Spinal cord (tissue), 10 donors: Measurements from ENCODE around the gene ZBTB7C. TPM values are rescaled to one million over a fixed set of nuclear protein-coding genes. Genes with fewer than 3 reads are reported as not detected.
A peak's percentile ranks its signal among the peaks of the same experiment; 100 is the strongest.

Experiments
- DNase-seq, 6 donors: peaks; one replicate each; pipeline versions ENCODE4 v3.0.0 to v3.0.0-alpha.2; 2013 to 2015; ENCODE audit warnings: low spot score in 6 of 6, low read depth in 4 of 6
- H3K27ac ChIP-seq: one replicate; pipeline ENCODE4 v1.5.1; 2013; ENCODE audit warnings: low read depth, low read length, control low read depth
- H3K27me3 ChIP-seq: one replicate; pipeline ENCODE4 v1.6.1; 2013; ENCODE audit warnings: low read length; ENCODE audit not compliant: control insufficient read depth, insufficient read depth
- H3K36me3 ChIP-seq: one replicate; pipeline ENCODE4 v1.6.1; 2013; ENCODE audit warnings: low read length; ENCODE audit not compliant: control insufficient read depth, insufficient read depth
- H3K4me1 ChIP-seq: one replicate; pipeline ENCODE4 v1.6.1; 2013; ENCODE audit warnings: low read length; ENCODE audit not compliant: control insufficient read depth, insufficient read depth
- H3K4me3 ChIP-seq: one replicate; pipeline ENCODE4 v1.5.1; 2013; ENCODE audit warnings: low read depth, low read length, control low read depth
- H3K9me3 ChIP-seq: one replicate; pipeline ENCODE4 v1.6.1; 2013; ENCODE audit warnings: low read length; ENCODE audit not compliant: control insufficient read depth, insufficient read depth
- WGBS: methylation state at CpG from one replicate; pipeline ENCODE4 v1.1.5; 2013; ENCODE audit warnings: missing lambda C conversion rate; ENCODE audit not compliant: insufficient coverage; 5-methylcytosine and 5-hydroxymethylcytosine counted together
- polyA plus RNA-seq, 2 donors: library from polyadenylated mRNA; unstranded; fragments of 120-200 nt; gene quantifications; one replicate each; pipeline ENCODE4 v1.2.1, GENCODE V29; 2013; ENCODE audit not compliant: insufficient read length in 2 of 2
- total RNA-seq, 2 donors: library from RNA; depleted of rRNA in 1 of 2; stranded (reverse); fragments of 120-200 nt in 1 of 2; fragments of >200 nt in 1 of 2; gene quantifications; one replicate each; pipeline versions ENCODE4 v1.2.3 to v1.2.4, GENCODE V29; 2013 to 2014
- donor health status: healthy.

Gene ZBTB7C
- total and polyA plus RNA-seq, 4 donors: 7.6 to 15.7 (median 9.8) TPM

DNA sequence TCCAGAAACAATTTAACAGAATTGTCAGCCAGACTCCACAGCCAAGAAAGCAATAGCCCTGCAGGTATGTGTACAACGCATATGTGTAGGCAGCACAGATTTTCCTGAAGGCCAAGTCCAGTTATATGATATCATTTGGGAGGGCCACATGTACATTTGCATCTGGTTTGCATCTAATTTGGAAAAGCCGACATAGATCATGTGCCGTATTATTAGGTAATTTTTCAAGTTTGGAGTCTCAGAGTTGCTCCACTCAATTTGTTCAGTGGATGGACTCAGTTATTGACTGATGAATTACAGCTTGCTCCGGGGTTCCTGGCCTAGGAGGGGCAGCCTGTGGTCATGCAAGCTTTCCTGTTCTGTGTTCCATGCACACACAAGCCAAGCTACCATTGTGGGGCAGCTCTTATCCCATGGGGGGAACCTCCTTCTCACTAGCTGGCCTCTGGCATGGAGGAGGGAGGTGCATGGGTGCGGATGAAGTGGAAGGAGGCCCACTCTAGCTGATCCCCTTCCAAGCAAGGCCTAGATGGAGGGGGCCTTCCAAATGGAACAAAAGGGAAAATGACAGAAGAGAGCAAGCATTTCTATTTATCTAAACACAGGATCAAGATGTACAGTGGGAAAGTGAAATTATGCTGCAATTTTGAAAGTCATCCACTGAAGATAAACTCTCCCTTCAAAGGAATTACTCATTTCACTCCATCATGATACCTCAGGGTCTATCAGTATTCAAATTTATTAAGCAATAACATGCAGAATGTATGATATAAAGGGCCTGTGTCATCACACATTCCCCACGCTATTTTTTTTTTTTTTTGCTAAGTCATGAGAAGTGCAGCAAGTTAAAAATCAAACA lies 276.2 kb downstream of the ZBTB7C start:
- 100% methylated on average over 2 of the region's 6 CpGs for WGBS
- H3K4me3 ChIP-seq: no peak overlapping the region
- H3K27ac ChIP-seq: peak overlapping the region; percentile 76
- H3K27me3 ChIP-seq: peaks cover 16% of the 10 kb centered on the region
- peak in 1 of 6 donors; percentile 30 for DNase-seq
- H3K9me3 ChIP-seq: no peaks in the 10 kb centered on the region
- H3K4me1 ChIP-seq: peaks cover 23% of the 10 kb centered on the region
- no peaks in the 10 kb centered on the region for H3K36me3 ChIP-seq

DNA sequence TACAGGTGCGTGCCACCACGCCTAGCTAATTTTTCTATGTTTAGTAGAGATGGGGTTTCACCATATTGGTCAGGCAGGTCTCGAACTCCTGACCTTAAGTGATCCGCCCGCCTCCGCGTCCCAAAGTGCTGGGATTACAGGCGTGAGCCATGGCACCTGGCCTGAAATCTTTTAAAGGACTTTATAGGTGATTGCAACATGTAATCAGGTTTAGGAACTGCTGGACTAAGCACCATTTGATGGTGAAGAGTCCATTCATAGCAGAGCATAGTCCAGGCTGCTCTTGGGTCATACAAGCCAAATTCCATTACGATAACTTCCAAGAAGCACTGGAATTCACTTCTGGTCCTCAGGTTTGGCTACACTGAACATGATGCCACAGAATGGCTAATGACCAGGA lies 278.1 kb downstream of the ZBTB7C start:
- Histone ChIP-seq H3K4me3 (no peak overlapping the region), H3K27me3 (peaks cover 7% of the 10 kb centered on the region), H3K9me3 (no peaks in the 10 kb centered on the region), H3K27ac (no peak overlapping the region), H3K36me3 (peaks cover 2% of the 10 kb centered on the region), H3K4me1 (peaks cover 19% of the 10 kb centered on the region)
- DNase-seq: no peak
- 93% methylated on average over 9 of the region's 9 CpGs for WGBS

DNA sequence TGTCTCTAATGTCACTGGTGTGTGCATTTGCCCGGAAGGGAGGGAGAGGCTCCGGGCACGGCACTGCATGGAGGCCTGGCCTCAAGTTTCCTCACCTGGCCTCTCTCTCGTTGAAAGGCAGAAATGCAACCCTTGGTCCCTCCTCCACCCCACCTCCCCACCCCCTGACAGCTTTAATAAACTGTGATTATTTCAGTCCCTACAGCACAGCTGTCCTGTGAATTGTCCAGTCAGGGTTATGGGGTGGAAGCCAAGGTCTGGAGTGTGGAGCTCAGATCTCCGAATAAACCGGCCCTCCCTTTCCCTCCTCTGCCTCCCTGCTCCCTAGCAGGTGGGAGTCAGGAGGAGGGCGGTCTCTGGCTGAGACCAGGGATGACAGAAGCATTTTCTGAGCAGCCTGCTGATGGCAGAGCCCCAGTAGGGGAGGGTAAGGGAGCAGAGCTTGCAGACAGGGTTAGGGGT lies 279.5 kb downstream of the ZBTB7C start:
- H3K27me3 ChIP-seq: no peaks in the 10 kb centered on the region
- H3K27ac ChIP-seq: no peak overlapping the region
- H3K36me3 ChIP-seq: peaks cover 2% of the 10 kb centered on the region
- H3K9me3 ChIP-seq: no peaks in the 10 kb centered on the region
- peaks cover 15% of the 10 kb centered on the region for H3K4me1 ChIP-seq
- no peak overlapping the region for H3K4me3 ChIP-seq
- DNase-seq: peak in 1 of 6 donors; percentile 69
- WGBS: 30% methylated on average over 3 of the region's 7 CpGs

DNA sequence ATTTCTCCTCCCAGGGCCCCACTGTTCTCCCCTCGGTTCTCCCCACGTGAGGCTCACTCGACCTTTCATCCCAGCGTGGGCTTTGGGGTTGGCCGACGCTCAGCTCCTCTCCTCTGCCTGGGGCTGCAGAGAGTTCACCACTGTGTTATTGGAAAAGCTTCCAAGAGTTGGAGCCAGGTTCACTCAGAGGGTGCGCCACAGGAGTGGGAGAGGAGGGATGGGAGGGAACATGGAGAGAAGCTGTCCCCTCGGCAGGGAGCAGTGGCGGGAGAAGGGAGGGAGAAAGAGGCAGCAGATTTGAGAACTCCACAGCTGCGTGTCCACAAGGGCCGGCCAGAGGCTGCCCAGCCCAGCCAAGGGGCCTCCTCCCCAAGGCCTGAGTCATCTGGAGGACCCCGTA lies 281.6 kb downstream of the ZBTB7C start:
- H3K27ac ChIP-seq: peak overlapping the region; percentile 64
- no peaks in the 10 kb centered on the region for H3K9me3 ChIP-seq
- no peak overlapping the region for H3K4me3 ChIP-seq
- 70% methylated on average over 11 of the region's 12 CpGs for WGBS
- peaks cover 32% of the 10 kb centered on the region for H3K4me1 ChIP-seq
- peak in 1 of 6 donors; percentile 83 for DNase-seq
- peaks cover 2% of the 10 kb centered on the region for H3K36me3 ChIP-seq
- H3K27me3 ChIP-seq: no peaks in the 10 kb centered on the region

DNA sequence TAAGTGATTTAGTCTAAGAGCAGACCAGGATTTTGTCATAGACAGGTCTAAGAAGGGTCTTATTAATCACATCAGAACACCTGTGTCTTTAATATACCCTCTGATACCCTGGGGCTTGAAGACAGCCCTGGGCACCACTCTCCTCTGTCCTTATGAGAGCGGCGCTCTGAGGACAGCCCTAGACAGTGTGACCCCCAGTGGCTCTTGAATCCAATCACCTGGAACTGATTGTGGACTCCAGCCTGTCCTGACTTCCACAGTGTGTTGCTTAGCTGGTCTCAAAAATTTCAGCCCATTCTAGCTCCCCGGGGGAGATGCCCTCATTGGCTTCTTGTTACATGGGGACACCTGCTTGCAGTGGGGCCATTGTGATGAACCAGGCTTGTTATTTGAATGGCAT lies 282.9 kb downstream of the ZBTB7C start:
- peaks cover 38% of the 10 kb centered on the region for H3K4me1 ChIP-seq
- 86% methylated on average over 3 of the region's 3 CpGs for WGBS

DNA sequence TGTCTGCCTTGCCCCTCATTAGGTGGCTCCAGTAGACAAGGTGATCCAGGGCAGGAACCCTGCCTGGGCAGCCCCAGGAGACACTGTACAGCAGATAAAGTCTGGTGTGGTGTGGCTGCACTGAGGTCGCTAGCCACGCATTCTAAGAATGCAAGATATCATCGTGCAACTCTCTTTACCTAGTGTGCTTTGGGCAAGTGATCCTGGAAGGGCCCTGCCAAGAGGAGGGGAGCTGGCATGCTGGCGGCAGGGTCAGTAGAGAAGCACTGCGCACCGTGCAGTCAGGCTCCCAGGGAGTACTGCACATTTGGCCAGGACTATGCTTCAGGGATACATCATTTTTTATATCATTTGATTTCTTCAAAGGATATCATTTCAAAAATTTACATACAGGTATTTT lies 283.5 kb downstream of the ZBTB7C start:
- 92% methylated on average over 4 of the region's 6 CpGs for WGBS

More for the DNA sequence above, 282.9 kb downstream of the ZBTB7C start:
- H3K9me3 ChIP-seq: no peaks in the 10 kb centered on the region
- H3K4me3 ChIP-seq: no peak overlapping the region
- no peak for DNase-seq
- H3K27ac ChIP-seq: no peak overlapping the region
- no peaks in the 10 kb centered on the region for H3K27me3 ChIP-seq
- peaks cover 2% of the 10 kb centered on the region for H3K36me3 ChIP-seq

DNA sequence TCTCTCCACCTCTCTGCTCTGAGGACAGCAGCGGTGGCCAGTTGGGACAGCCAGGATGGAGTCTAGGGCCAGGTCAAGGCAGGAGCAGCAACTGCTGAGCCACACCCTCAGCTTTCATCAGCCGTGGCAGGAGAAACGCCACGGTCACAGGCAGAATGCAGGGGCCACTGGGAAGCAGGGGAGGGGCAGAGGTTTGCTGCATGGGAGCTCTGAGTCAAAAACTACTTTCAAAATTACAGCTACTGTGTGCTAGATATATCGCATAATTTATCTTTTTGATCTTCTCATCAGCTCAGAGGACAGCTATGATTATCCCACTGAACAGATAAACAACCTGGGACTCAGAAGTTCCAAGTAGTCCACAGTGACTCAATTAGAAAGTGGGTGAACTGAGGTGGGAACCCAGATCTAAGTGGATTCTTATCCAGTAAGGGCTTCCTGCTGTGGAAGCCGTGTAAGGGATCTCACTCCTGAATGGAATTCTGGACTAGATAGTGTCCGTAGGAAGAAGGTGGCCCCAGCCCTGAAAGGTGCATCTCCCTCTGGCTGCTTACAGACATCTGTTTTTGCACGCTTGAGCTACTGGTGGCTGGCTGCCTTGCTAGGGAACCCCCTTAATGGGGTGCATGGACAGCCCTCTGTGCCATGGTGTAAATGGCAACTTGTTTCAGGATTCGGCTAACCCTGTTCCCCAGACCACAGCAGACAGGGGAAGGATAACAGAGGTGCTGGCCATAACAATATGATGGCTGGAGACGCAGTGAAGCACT lies 284.1 kb downstream of the ZBTB7C start:
- H3K9me3 ChIP-seq: no peaks in the 10 kb centered on the region
- H3K4me3 ChIP-seq: no peak overlapping the region
- peaks cover 38% of the 10 kb centered on the region for H3K4me1 ChIP-seq
- no peaks in the 10 kb centered on the region for H3K27me3 ChIP-seq
- peaks cover 2% of the 10 kb centered on the region for H3K36me3 ChIP-seq
- no peak overlapping the region for H3K27ac ChIP-seq
- DNase-seq: no peak
- WGBS: 75% methylated on average over 5 of the region's 10 CpGs

More for the DNA sequence above, 283.5 kb downstream of the ZBTB7C start:
- H3K27me3 ChIP-seq: no peaks in the 10 kb centered on the region
- peaks cover 2% of the 10 kb centered on the region for H3K36me3 ChIP-seq
- peaks cover 38% of the 10 kb centered on the region for H3K4me1 ChIP-seq
- no peaks in the 10 kb centered on the region for H3K9me3 ChIP-seq
- no peak for DNase-seq
- H3K4me3 ChIP-seq: no peak overlapping the region
- no peak overlapping the region for H3K27ac ChIP-seq

DNA sequence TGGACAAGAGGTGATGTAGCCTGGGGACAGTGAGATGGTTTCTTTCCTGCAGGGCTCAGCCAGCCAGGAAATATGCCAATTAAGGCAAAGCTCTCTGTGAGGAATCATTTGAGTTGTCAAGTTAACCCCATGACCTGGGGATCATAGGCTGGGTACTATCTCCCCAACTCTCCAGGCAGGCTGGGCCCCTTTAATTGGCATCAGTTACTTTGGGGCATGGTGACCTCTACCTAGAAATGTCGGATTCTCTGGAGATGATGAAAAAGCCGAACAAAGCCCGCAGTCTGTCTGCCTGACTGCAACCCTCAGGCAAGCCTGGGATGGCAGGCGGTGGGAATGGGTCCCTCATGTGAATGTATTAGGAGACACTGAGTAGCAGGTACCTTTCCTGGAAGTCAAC lies 285.2 kb downstream of the ZBTB7C start:
- H3K9me3 ChIP-seq: no peaks in the 10 kb centered on the region
- H3K27me3 ChIP-seq: no peaks in the 10 kb centered on the region
- 48% methylated on average over 4 of the region's 4 CpGs for WGBS
- no peak overlapping the region for H3K27ac ChIP-seq
- H3K36me3 ChIP-seq: peaks cover 2% of the 10 kb centered on the region
- H3K4me1 ChIP-seq: peaks cover 35% of the 10 kb centered on the region
- no peak for DNase-seq
- H3K4me3 ChIP-seq: no peak overlapping the region

DNA sequence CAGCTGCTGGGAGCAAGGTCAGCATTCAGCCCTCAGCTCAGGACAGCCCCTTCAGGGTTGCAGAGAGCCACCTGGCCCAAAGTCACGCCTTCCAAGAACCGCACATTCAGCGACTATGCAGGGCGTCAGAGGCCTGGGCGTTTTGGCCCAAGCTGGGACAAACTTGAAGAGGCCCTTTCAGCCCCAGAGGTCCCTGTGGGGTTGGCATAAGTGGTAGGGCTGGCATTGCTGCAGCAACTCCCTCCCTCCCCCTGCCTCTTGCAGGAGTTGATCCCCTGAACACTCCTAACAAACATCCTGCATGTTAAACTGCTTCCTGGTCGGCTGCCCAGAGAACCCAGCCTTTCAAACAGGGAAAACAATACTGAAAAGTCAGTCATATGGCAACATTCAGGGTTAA lies 285.9 kb downstream of the ZBTB7C start:
- peak in 2 of 6 donors; percentile 68 to 78 for DNase-seq
- WGBS: 39% methylated on average over 5 of the region's 6 CpGs

More for the DNA sequence above, 285.9 kb downstream of the ZBTB7C start:
- Histone ChIP-seq H3K27ac (peak overlapping the region; percentile 25), H3K4me3 (no peak overlapping the region), H3K27me3 (no peaks in the 10 kb centered on the region), H3K9me3 (no peaks in the 10 kb centered on the region), H3K4me1 (peaks cover 35% of the 10 kb centered on the region), H3K36me3 (peaks cover 2% of the 10 kb centered on the region)
